Liver (tissue), 9 donors: ENCODE measurements around the gene BRWD1. TPM values are rescaled to one million over a fixed set of nuclear protein-coding genes. Genes with fewer than 3 reads are reported as not detected.

Source experiments
- DNase-seq: peaks from one replicate; pipeline ENCODE4 v3.0.0-alpha.2; 2017; ENCODE audit warnings: low spot score
- H3K27ac ChIP-seq, 2 donors: one replicate each; pipeline ENCODE4 v1.7.0; 2013; ENCODE audit warnings: inconsistent platforms in 2 of 2, low read length in 2 of 2, control low read depth in 1 of 2, low read depth in 1 of 2, mild to moderate bottlenecking in 1 of 2
- H3K27me3 ChIP-seq, 4 donors: one replicate each; pipeline versions ENCODE4 v1.6.1 to v1.7.0; 2013; ENCODE audit warnings: low read length in 3 of 4, inconsistent platforms in 1 of 4, mild to moderate bottlenecking in 1 of 4, moderate library complexity in 1 of 4; ENCODE audit not compliant: control insufficient read depth in 4 of 4, insufficient read depth in 4 of 4
- H3K36me3 ChIP-seq, 4 donors: one replicate each; pipeline versions ENCODE4 v1.6.1 to v1.7.0; 2013; ENCODE audit warnings: low read length in 3 of 4, mild to moderate bottlenecking in 3 of 4, low read depth in 1 of 4, moderate library complexity in 1 of 4; ENCODE audit not compliant: control insufficient read depth in 4 of 4, insufficient read depth in 3 of 4
- H3K4me1 ChIP-seq, 4 donors: one replicate each; pipeline versions ENCODE4 v1.6.1 to v1.7.0; 2013; ENCODE audit warnings: low read length in 3 of 4, mild to moderate bottlenecking in 3 of 4, moderate library complexity in 1 of 4; ENCODE audit not compliant: control insufficient read depth in 4 of 4, insufficient read depth in 4 of 4
- H3K4me3 ChIP-seq, 3 donors: one replicate each; pipeline versions ENCODE4 v1.6.1 to v1.7.0; 2013; ENCODE audit warnings: low read length in 3 of 3, control low read depth in 1 of 3, low read depth in 1 of 3, mild to moderate bottlenecking in 1 of 3
- H3K9ac ChIP-seq, 2 donors: one replicate each; pipeline ENCODE4 v1.7.0; 2013; ENCODE audit warnings: low read length in 2 of 2, mild to moderate bottlenecking in 2 of 2, moderate library complexity in 2 of 2, control low read depth in 1 of 2, low read depth in 1 of 2
- H3K9me3 ChIP-seq, 4 donors: one replicate each; pipeline versions ENCODE4 v1.6.1 to v1.7.0; 2013; ENCODE audit warnings: low read length in 3 of 4; ENCODE audit not compliant: control insufficient read depth in 4 of 4
- CTCF ChIP-seq: fragments of 150-350 bp; IDR thresholded peaks from 2 replicates; pipeline ENCODE4 v1.5.1; 2017; ENCODE audit warnings: improper control_type of control experiment, low read depth, low read length; ENCODE audit not compliant: missing input control
- EGR1 ChIP-seq, 2 donors: IDR thresholded peaks; 2 replicates each; pipeline ENCODE4 v1.6.1; 2016 to 2018; ENCODE audit warnings: antibody characterized with exemption in 2 of 2, low read depth in 2 of 2
- FOXA1 ChIP-seq: IDR thresholded peaks from 2 replicates; pipeline ENCODE4 v1.6.1; 2016; ENCODE audit warnings: antibody characterized with exemption
- FOXA2 ChIP-seq: IDR thresholded peaks from 2 replicates; pipeline ENCODE4 v1.6.1; 2016; ENCODE audit warnings: antibody characterized with exemption
- GABPA ChIP-seq, 2 donors: IDR thresholded peaks in 1 of 2; conservative IDR thresholded peaks in 1 of 2; 2 replicates each; pipeline ENCODE4 v1.6.1; 2016; ENCODE audit warnings: antibody characterized with exemption in 2 of 2, mild to moderate bottlenecking in 1 of 2, moderate library complexity in 1 of 2
- HNF4A ChIP-seq, 2 donors: conservative IDR thresholded peaks; 2 replicates each; pipeline ENCODE4 v1.6.1; 2016; ENCODE audit warnings: antibody characterized with exemption in 2 of 2, mild to moderate bottlenecking in 2 of 2
- HNF4G ChIP-seq: IDR thresholded peaks from 2 replicates; pipeline ENCODE4 v1.6.1; 2016; ENCODE audit warnings: antibody characterized with exemption
- JUND ChIP-seq, 2 donors: IDR thresholded peaks; 2 replicates each; pipeline ENCODE4 v1.6.1; 2016; ENCODE audit warnings: antibody characterized with exemption in 2 of 2
- NR2F2 ChIP-seq: IDR thresholded peaks from 2 replicates; pipeline ENCODE4 v1.6.1; 2016; ENCODE audit warnings: antibody characterized with exemption
- RAD21 ChIP-seq, 2 donors: IDR thresholded peaks; 2 replicates each; pipeline ENCODE4 v1.6.1; 2016; ENCODE audit warnings: antibody characterized with exemption in 2 of 2, mild to moderate bottlenecking in 2 of 2
- REST ChIP-seq: IDR thresholded peaks from 2 replicates; pipeline ENCODE4 v1.6.1; 2016; ENCODE audit warnings: antibody characterized with exemption, mild to moderate bottlenecking
- RXRA ChIP-seq, 2 donors: IDR thresholded peaks; 2 replicates each; pipeline ENCODE4 v1.6.1; 2017 to 2018; ENCODE audit warnings: antibody characterized with exemption in 2 of 2, mild to moderate bottlenecking in 1 of 2
- SP1 ChIP-seq: IDR thresholded peaks from 2 replicates; pipeline ENCODE4 v1.6.1; 2018; ENCODE audit warnings: antibody characterized with exemption, mild to moderate bottlenecking
- TAF1 ChIP-seq: conservative IDR thresholded peaks from 2 replicates; pipeline ENCODE4 v1.6.1; 2016; ENCODE audit warnings: antibody characterized with exemption, mild to moderate bottlenecking
- YY1 ChIP-seq: IDR thresholded peaks from 2 replicates; pipeline ENCODE4 v1.6.1; 2016; ENCODE audit warnings: antibody characterized with exemption, mild to moderate bottlenecking
- WGBS: extraction: QIAGEN DNeasy Blood & Tissue Kit; methylation state at CpG from one replicate; pipeline ENCODE4 v1.1.7; 2013; 5-methylcytosine and 5-hydroxymethylcytosine counted together
- polyA plus RNA-seq, 2 donors: library from polyadenylated mRNA; stranded (reverse) in 1 of 2; unstranded in 1 of 2; fragments of 200-250 nt in 1 of 2; fragments of >200 nt in 1 of 2; fragmentation: Nextera tagmentation in 1 of 2; extraction: Ambion mirVana in 1 of 2; gene quantifications; one replicate each; pipeline versions ENCODE4 v1.2.1 to v1.2.3, GENCODE V29; 2013 to 2015
- total RNA-seq, 2 donors: library from RNA; depleted of rRNA; stranded (reverse); fragments of >200 nt; gene quantifications; one replicate each; pipeline ENCODE4 v1.2.3, GENCODE V29; 2014
- TF ChIP-seq, protein P1 (sequence below): IDR thresholded peaks from 2 replicates; pipeline ENCODE4 v1.6.1; 2016; ENCODE audit warnings: antibody characterized with exemption
- TF ChIP-seq, protein P2 (sequence below): IDR thresholded peaks from 2 replicates; pipeline ENCODE4 v1.6.1; 2016; ENCODE audit warnings: antibody characterized with exemption
- TF ChIP-seq, protein P3 (sequence below): IDR thresholded peaks from 2 replicates; pipeline ENCODE4 v1.6.1; 2016; ENCODE audit warnings: antibody characterized with exemption
- donor health status: healthy.
- donor health status: healthy.
- donor health status: healthy.
- donor health status: healthy.
- donor health status: healthy.

BRWD1 gene
- total and polyA plus RNA-seq, 4 donors: 5.2 to 56.6 (median 20.9) TPM

DNA sequence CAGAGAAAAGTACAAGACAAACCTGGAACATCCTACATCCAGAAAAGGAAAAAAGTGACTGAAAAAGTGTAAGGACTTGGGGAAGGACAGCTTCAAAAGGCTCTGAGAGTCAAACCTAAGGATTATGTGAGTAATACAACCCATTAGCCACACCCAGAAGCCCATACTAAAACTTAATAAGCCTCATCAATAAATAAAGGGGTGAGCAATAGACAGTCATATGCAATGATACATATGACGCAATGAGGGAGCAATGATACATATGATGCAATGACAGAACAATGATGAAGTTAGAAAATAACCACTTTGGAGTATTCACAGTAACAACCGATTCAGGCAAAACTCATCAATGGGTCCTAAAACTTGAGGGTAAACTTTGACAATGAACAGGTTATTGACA, 50.1 kb downstream of the BRWD1 start:
- Histone ChIP-seq H3K36me3 (peaks cover 2 to 49% (median 38%) of the 10 kb centered on the region in 4 donors), H3K27ac (no peak overlapping the region), H3K9me3 (no peaks in the 10 kb centered on the region), H3K9ac (no peak overlapping the region), H3K4me1 (no peaks in the 10 kb centered on the region), H3K4me3 (no peak overlapping the region), H3K27me3 (no peaks in the 10 kb centered on the region)
- TF ChIP-seq HNF4A (conservative IDR thresholded peaks at IDR 0.05) (peak in 1 of 2 donors; percentile 4), CTCF (no peak), SP1 (no peak), RXRA (IDR thresholded peaks at IDR 0.05) (no peak), YY1 (no peak)
- WGBS: 93% methylated on average over 2 of the region's 2 CpGs
- DNase-seq: no peak

GRCh38 chr21:39258207-39258606, 55.2 kb downstream of the BRWD1 start:
- WGBS: 86% methylated on average over 4 of the region's 4 CpGs
- Histone ChIP-seq H3K27me3 (no peaks in the 10 kb centered on the region), H3K27ac (no peak overlapping the region), H3K4me1 (no peaks in the 10 kb centered on the region), H3K9ac (no peak overlapping the region), H3K9me3 (no peaks in the 10 kb centered on the region), H3K4me3 (no peak overlapping the region), H3K36me3 (peaks cover 4 to 41% (median 33%) of the 10 kb centered on the region in 4 donors)
- TF ChIP-seq RXRA (IDR thresholded peaks at IDR 0.05): no peak
- DNase-seq: no peak

GRCh38 chr21:39251326-39251725, 62.1 kb downstream of the BRWD1 start:
- WGBS: 71% methylated on average over 3 of the region's 3 CpGs
- Histone ChIP-seq H3K9ac (no peak overlapping the region), H3K9me3 (no peaks in the 10 kb centered on the region), H3K27me3 (no peaks in the 10 kb centered on the region), H3K4me3 (no peak overlapping the region), H3K4me1 (peaks cover 0 to 4% (median 3%) of the 10 kb centered on the region in 4 donors), H3K27ac (no peak overlapping the region), H3K36me3 (peaks cover 9 to 39% (median 32%) of the 10 kb centered on the region in 4 donors)
- TF ChIP-seq, protein P1, sequence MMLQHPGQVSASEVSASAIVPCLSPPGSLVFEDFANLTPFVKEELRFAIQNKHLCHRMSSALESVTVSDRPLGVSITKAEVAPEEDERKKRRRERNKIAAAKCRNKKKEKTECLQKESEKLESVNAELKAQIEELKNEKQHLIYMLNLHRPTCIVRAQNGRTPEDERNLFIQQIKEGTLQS: no peak
- TF ChIP-seq NR2F2 (no peak), HNF4G (no peak), YY1 (no peak), EGR1 (IDR thresholded peaks at IDR 0.05; ENCODE audit: low read depth in 2 of 2) (no peak), JUND (IDR thresholded peaks at IDR 0.05) (no peak), GABPA (IDR thresholded peaks at IDR 0.05 in 1 of 2, conservative IDR thresholded peaks at IDR 0.05 in 1 of 2) (no peak), RXRA (IDR thresholded peaks at IDR 0.05) (no peak), FOXA2 (no peak), CTCF (no peak), SP1 (no peak), FOXA1 (no peak), RAD21 (IDR thresholded peaks at IDR 0.05) (no peak), REST (no peak), TAF1 (no peak), HNF4A (conservative IDR thresholded peaks at IDR 0.05) (no peak)
- TF ChIP-seq, protein P2, sequence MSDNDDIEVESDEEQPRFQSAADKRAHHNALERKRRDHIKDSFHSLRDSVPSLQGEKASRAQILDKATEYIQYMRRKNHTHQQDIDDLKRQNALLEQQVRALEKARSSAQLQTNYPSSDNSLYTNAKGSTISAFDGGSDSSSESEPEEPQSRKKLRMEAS: no peak
- TF ChIP-seq, protein P3, sequence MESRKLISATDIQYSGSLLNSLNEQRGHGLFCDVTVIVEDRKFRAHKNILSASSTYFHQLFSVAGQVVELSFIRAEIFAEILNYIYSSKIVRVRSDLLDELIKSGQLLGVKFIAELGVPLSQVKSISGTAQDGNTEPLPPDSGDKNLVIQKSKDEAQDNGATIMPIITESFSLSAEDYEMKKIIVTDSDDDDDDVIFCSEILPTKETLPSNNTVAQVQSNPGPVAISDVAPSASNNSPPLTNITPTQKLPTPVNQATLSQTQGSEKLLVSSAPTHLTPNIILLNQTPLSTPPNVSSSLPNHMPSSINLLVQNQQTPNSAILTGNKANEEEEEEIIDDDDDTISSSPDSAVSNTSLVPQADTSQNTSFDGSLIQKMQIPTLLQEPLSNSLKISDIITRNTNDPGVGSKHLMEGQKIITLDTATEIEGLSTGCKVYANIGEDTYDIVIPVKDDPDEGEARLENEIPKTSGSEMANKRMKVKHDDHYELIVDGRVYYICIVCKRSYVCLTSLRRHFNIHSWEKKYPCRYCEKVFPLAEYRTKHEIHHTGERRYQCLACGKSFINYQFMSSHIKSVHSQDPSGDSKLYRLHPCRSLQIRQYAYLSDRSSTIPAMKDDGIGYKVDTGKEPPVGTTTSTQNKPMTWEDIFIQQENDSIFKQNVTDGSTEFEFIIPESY: no peak
- no peak for DNase-seq
